ENCODE results near the gene IGSF9B. TPM values are rescaled to one million over a fixed set of nuclear protein-coding genes. Genes with fewer than 3 reads are reported as not detected.

The IGSF9B gene
- total RNA-seq, 1 donor from 2014 or later = 10.1 TPM

- DNase-seq (ENCODE audit: extremely low spot score in 2 of 2) = no peak
- Histone ChIP-seq H3K4me1 (no peaks in the 10 kb centered on the region), H3K4me3 (no peak overlapping the region), H3K27ac (no peak overlapping the region), H3K9me3 (no peaks in the 10 kb centered on the region), H3K36me3 (peaks cover 0 to 4% of the 10 kb centered on the region in 2 donors), H3K27me3 (no peaks in the 10 kb centered on the region)
- no peak for TF ChIP-seq POLR2AphosphoS5 (IDR thresholded peaks at IDR 0.05; ENCODE audit: insufficient read depth in 1 of 2, low read depth in 1 of 2)
- TF ChIP-seq CTCF (IDR thresholded peaks at IDR 0.05) = no peak
- intact Hi-C loops (cut with DNase I) = no loop called here
Measured at GRCh38 chr11:133920109-133920990, 36.4 kb downstream of the IGSF9B start.

GRCh38 chr11:133919330-133920108, 37.2 kb downstream of the IGSF9B start:
- peak overlapping the region in 1 of 2 donors; percentile 18 for H3K4me3 ChIP-seq

DNA sequence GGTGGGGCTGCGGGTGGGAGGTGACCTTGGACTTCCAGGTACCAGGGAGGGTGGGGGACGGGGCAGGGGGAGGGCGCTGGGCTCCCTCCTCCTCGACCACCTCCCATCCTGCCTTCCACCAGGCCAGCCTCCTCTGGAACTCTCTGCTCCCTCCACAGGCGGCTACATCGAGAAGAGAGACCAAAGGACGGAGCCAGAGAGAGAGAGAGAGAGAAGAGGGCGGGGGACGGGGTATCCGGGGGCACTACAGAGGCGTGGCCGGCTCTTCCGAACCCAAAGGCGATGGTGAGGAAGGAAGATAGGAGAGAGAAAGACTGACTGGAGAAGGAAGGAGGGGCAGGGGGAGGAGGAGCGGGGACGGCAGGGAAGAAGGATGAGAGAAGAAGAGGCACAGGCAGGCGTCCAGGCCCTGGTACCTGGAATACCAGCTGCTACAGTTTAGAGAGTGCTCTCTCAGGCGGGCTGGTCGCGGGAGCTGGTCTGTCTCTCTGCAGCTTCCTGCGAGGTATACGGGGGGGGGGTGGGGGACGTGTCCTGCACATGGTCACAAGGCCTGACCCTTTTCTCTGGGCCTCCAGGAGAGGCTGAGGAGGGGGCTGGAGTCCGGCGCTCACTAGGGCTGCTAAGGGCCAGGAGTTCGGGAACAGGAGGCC, 38.0 kb downstream of the IGSF9B start:
- TF ChIP-seq CTCF (IDR thresholded peaks at IDR 0.05) (no peak), POLR2A (IDR thresholded peaks at IDR 0.05) (no peak), POLR2AphosphoS5 (IDR thresholded peaks at IDR 0.05; ENCODE audit: insufficient read depth in 1 of 2, low read depth in 1 of 2) (no peak)
- no peaks in the 10 kb centered on the region for H3K4me1 ChIP-seq
- H3K27ac ChIP-seq = no peak overlapping the region
- H3K36me3 ChIP-seq = peaks cover 0 to 4% of the 10 kb centered on the region in 2 donors
- H3K9me3 ChIP-seq = no peaks in the 10 kb centered on the region
- peak overlapping the region in 1 of 2 donors; percentile 7 for H3K4me3 ChIP-seq
- no peaks in the 10 kb centered on the region for H3K27me3 ChIP-seq
- no peak for DNase-seq (ENCODE audit: extremely low spot score in 2 of 2)
- intact Hi-C loops (cut with DNase I) = loop anchor here (10.0 kb wide), 1 partner anchor 226 kb away; no protein-coding TSS in a partner anchor

More at GRCh38 chr11:133919330-133920108, 37.2 kb downstream of the IGSF9B start:
- TF ChIP-seq CTCF (IDR thresholded peaks at IDR 0.05) = no peak
- TF ChIP-seq POLR2A (IDR thresholded peaks at IDR 0.05) = no peak
- no peak for TF ChIP-seq POLR2AphosphoS5 (IDR thresholded peaks at IDR 0.05; ENCODE audit: insufficient read depth in 1 of 2, low read depth in 1 of 2)
- no peak for DNase-seq (ENCODE audit: extremely low spot score in 2 of 2)
- intact Hi-C loops (cut with DNase I) = loop anchor here (10.0 kb wide), 1 partner anchor 225 kb away; no protein-coding TSS in a partner anchor
- Histone ChIP-seq H3K36me3 (peaks cover 0 to 4% of the 10 kb centered on the region in 2 donors), H3K27me3 (no peaks in the 10 kb centered on the region), H3K4me1 (no peaks in the 10 kb centered on the region), H3K9me3 (no peaks in the 10 kb centered on the region), H3K27ac (no peak overlapping the region)

- Histone ChIP-seq H3K4me3 (peak overlapping the region in 1 of 2 donors; percentile 7), H3K9me3 (no peaks in the 10 kb centered on the region), H3K27me3 (no peaks in the 10 kb centered on the region), H3K4me1 (no peaks in the 10 kb centered on the region), H3K36me3 (peaks cover 0 to 4% of the 10 kb centered on the region in 2 donors), H3K27ac (no peak overlapping the region)
- intact Hi-C loops (cut with DNase I) = loop anchor here (10.0 kb wide), 1 partner anchor 227 kb away; no protein-coding TSS in a partner anchor
- DNase-seq (ENCODE audit: extremely low spot score in 2 of 2) = no peak
- TF ChIP-seq POLR2AphosphoS5 (IDR thresholded peaks at IDR 0.05; ENCODE audit: insufficient read depth in 1 of 2, low read depth in 1 of 2) (no peak), POLR2A (IDR thresholded peaks at IDR 0.05) (no peak), CTCF (IDR thresholded peaks at IDR 0.05) (no peak)
Measured at GRCh38 chr11:133917921-133918607, 38.7 kb downstream of the IGSF9B start.

Measured in vagina (tissue), 2 donors.